KBM-7 (cell line): ENCODE results near the gene SLC6A6.

Source experiments
- DNase-seq: peaks from one replicate; pipeline ENCODE4 v3.0.0-alpha.2; 2015
- in situ Hi-C: fragments of 300-500 bp; cut with MboI; formaldehyde crosslinking; loops from 2 replicates; pipeline ENCODE4 v1.14.3; 2020; ENCODE audit warnings: low sequenced_read_pairs, low pct_unique_long_range_greater_than_20kb, mixed read lengths

The SLC6A6 gene

GRCh38 chr3:14472471-14473351, 70.3 kb downstream of the SLC6A6 start:
- no peak for DNase-seq
- in situ Hi-C loops, result no loop called here

GRCh38 chr3:14473411-14473891, 71.0 kb downstream of the SLC6A6 start:
- no peak for DNase-seq
- in situ Hi-C loops, result no loop called here

DNA sequence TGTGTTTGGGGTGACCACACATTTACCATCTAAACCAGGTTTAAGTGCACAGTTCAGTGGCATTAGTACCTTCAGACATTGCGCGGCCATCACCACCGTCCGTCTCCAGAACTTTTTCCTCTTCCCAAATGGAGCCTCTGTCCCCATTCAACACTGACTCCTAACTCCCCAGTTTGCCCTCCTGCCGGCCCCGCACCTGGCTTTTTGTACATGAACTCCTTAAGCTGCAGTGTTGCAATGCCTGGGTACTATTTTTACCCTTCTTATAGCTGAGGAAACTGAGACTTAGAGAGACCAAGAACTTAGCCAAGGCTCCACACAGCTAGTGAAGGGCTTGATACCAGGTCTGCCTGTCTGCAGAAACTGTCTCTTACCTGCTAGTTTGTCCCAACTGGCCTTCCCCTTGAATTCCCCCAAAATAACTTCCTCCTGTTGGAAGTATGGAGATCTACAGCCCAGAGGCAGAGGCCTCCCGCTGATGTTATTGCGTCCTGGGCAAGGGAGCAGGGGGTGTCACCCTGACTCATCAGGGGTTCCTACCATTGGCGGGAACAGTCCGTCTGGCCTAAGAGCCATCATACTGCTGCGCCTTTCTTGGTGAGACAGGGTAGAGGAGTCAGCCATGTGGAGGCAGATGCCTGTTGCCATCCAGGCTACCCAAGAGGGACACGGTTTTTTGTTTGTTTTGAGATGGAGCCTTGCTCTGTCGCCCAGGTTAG, 72.1 kb downstream of the SLC6A6 start:
- no peak for DNase-seq
- in situ Hi-C loops, result no loop called here

DNA sequence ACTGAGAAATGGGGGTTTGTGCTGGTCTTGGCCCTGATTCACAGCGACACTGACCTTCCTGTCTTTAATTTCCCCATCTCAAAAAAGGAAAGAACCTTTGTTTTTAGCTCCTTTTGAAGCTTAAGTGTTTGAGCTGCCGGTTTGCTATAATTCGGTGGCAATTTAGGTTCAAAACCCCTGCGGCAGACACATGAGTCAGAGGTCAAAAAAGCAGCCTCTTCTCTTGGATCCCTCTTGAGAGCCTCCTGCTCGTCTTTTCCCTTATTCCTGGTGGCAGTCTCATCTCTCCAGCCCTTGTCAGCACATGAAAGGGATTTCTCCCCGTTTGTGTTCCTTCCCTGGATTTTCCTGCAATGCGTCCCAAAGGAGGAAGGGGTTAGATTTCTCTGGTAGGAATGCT, 73.2 kb downstream of the SLC6A6 start:
- DNase-seq, result no peak
- in situ Hi-C loops, result no loop called here

- DNase-seq, result no peak
Observed at GRCh38 chr3:14476583-14477265, 74.3 kb downstream of the SLC6A6 start.

DNA sequence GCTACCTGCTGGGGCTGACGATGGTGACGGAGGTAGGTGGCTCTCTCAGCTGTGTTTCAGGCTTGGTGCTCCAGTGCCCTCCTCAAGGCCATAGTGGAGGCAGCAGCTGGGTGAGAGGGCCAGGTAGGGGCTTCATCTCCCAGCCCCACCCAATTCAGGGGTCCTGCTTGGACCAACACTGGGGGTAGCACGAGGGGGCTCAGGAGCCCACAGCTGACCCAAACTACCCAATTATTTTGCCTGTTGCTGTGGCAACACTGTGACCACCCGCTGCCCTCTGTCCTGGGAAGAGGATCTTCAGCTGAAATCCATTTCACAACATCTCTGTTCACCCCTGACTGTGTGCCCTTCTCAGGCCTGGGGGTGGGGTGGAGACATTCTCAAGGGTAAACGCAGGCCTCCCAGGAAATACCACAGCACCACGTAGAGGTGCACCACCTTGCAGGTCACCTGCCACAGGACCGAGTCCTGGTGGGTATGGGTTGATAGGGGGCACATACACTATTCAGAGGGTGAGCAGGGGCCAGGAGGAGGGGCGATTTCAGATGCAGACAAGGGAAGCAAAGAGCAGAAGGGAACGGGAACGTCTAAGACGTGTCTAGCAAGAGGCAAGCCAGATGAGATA, 75.0 kb downstream of the SLC6A6 start:
- no peak for DNase-seq
- in situ Hi-C loops, result no loop called here

More at GRCh38 chr3:14476583-14477265, 74.3 kb downstream of the SLC6A6 start:
- in situ Hi-C loops, result no loop called here

DNA sequence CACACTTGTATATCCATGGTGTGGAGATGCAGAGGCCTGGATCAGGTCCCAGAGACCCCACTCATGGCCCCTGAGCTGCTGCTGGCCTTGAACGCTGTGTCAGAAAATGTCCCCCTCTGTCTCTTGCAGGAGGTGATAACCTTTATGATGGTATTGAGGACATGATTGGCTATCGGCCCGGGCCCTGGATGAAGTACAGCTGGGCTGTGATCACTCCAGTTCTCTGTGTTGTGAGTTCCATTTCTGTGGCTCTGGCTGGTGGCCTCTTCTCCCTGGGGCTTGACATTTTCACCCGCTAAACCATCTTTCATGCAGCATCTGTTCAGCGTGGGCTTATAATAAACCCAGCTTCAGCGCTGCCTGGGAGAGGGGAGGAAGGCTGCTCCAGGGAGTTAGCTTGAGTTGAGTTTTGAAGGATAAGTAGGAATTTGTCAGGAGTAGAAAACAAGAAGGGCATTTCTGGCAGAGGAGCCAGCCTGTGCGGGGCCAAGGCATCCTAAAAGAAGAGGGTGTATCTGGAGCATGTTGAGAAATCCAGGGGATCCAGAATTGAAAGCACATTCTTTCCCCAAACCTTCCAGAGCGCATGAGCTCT, 76.6 kb downstream of the SLC6A6 start:
- no peak for DNase-seq
- in situ Hi-C loops, result no loop called here

- in situ Hi-C loops, result no loop called here
- DNase-seq, result no peak
Observed at GRCh38 chr3:14479591-14479990, 77.2 kb downstream of the SLC6A6 start.

DNA sequence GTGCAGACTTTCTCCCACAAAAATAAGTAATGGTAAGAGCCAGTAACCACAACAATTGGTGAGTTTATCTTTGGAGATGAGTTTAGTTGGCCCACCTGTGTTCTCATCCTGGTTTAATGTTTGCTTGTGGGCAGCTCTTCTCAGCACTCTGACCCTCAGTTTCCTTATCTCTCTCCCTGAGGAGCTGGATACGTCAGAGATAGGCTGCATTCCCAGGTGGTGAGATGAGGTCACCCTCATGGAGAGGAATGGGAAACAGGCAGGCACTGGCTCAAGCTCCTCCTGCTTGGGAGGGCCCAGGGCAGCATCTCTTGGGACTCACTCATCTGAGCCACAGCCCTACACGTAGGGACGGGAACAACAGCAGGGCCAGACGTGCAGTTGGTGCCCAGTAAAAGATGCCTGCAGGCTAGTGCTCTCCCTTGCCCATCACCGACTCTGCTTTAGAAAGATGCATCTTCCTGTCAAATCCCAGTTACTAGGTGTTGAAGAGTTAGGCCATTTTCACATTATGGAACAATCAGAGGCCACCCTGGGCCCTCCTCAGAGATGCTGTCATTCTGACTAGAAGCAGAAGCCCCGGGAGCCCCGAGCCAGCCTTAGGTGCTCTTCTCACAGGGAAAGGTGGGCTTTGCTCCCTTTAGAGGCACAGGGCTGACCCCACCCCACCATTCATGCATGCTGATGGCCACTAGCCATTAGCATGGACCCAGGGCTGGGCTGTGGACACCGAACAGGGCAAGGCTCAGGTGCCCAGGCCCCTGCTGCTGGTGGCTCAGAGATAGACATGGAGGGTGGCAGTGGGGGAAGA, 78.0 kb downstream of the SLC6A6 start:
- DNase-seq, result no peak
- in situ Hi-C loops, result no loop called here

DNA sequence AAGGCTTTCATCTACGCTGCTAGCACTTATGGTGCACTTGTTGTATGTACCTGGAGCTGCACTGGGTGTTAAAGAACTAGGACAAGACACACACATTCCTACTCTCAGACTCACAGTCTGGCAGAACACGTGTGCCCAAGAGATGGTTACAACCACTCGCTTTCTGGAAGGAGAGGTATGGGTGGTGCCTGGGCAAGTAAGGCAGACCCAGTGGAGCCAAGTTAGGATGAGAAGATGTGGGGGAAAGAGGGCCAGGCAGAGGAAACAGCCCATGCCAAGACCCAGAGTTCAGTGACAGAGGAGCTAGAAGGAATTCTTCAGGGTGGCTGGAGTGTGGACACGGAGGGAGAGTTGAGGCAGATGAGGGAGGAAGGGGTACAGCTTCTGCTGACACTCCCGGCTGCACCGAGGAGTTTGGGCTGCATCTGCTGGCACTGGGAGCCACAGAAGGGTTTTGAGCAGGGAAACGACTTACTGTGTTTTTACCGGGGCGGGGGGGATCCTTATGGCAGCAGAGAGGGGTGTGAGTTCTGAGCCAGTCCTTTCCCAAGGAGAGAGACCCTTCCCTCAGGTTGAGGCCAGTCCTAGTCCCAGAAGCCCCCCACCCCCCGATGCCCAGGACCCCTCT, 78.7 kb downstream of the SLC6A6 start:
- DNase-seq, result no peak
- in situ Hi-C loops, result no loop called here

DNA sequence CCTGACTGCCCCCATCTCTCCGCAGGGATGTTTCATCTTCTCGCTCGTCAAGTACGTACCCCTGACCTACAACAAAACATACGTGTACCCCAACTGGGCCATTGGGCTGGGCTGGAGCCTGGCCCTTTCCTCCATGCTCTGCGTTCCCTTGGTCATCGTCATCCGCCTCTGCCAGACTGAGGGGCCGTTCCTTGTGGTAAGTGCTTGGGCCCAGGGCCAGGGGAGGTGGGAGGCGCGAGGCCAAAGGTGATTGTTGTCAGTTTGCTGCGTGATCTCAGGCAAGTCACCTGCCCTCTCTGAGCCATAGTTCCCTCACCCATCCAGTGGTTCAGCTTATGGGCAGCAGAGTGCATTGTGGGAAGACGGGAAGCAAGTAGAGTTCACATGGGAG, 79.2 kb downstream of the SLC6A6 start:
- in situ Hi-C loops, result no loop called here
- DNase-seq, result no peak

GRCh38 chr3:14482271-14482721, 79.9 kb downstream of the SLC6A6 start:
- in situ Hi-C loops, result no loop called here
- DNase-seq, result no peak

DNA sequence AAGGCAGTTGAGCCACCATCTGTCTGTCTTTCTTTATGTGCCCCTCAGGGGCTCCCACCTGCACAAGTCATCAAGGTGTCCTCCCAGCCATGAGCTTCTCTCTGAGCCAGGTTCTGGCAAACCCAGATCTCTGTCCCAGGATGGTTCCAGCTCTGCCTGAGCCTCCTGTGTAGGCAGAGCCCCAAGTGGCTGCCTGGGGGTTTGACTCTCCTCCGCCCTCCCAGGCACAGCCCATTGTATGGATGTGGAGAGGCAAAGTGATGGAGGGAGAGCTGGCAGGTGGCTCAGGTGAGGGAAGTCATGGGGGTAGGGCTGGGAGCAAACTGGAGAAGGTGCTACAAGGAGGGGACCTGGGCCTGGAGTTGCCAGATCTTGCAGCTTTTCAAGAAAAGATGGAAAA, 80.9 kb downstream of the SLC6A6 start:
- in situ Hi-C loops, result no loop called here
- no peak for DNase-seq

DNA sequence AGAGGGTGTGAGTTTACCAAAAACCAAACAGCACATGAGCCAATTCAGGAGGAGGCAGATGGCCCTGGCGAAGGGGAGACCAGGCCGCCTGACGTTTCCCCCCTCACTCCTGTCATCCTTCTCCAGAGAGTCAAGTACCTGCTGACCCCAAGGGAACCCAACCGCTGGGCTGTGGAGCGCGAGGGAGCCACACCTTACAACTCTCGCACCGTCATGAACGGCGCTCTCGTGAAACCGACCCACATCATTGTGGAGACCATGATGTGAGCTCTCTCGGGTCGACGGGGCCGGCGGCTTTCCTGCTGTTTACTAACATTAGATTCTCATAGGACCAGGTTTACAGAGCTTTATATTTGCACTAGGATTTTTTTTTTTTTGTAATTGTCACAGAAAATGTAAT, 82.3 kb downstream of the SLC6A6 start:
- in situ Hi-C loops, result no loop called here
- no peak for DNase-seq

DNA sequence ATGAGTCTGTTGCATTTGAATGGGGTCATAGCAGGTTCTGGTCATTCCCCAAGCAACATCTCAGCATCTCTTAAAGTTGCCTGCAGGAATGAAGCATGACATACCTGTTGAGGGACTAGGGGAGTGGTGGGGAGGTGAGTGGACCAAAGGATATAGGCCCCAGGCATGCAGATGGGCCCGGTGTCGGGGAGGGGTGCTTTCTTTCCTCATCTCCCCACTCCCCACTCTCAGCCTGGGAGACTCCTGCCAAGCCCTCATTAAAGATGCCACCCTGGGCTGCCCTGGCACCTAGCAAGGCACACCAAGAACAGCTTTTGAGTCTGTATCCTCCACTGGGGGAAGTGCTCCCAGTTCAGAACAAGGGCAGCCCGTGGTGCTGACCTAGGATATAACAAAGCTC, 83.6 kb downstream of the SLC6A6 start:
- in situ Hi-C loops, result no loop called here
- no peak for DNase-seq

DNA sequence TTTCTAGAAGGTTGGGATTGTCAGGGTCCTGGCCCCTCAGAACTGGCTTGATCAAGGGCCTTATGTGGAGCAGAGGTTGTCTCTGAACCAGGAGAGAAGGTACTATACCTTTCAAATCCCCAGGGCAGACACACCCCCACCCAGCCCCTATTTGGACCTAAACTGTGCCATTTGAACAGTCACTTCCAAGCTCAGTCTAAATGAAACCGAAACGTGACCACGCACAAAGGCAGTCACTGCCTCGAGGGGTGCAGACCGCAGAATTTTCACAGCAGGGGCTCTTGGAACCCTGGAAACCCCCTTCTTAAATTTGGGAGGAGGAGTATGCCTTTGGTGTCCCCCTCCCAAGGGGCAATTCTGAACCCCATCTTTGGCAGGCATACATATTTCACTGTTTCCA, 84.1 kb downstream of the SLC6A6 start:
- DNase-seq, result no peak
- in situ Hi-C loops, result no loop called here

DNA sequence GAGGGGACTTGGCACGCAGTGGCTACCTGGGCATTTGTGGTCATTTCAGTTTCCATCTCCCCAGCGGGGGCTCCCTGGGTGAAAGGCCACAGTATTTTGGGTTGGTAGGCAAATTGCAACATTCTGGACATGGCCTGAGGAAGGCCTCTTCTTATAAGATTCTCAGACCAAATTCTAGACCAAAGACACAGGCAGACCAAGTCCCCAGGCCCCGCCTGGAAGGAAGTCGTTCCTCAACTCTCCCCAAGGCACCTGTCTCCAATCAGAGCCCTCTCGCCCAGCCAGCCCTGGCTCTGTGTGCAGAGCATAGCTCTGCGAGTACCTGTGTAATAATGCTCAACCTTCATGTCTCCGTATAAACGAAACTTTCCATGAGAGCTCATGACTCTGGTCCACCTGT, 84.7 kb downstream of the SLC6A6 start:
- in situ Hi-C loops, result no loop called here
- no peak for DNase-seq

DNA sequence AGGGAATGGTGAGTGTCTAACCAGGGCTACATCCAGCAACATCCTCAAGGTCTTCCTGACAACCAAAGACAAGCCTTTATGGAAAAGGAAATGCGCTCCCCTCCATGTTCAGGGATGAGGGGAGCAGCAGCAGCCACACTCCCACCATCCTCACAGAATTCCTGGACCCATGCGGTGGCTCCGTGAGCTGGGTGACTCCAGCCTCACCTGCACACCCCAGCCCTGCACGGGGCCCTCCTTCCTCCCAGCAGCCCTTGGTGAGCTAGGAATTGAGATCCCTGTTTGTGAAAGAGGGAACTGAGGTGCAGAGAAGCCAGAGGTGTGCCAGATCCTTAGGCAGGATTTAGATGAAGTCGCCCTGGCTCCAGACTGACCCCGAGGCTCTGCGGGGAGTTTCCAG, 85.4 kb downstream of the SLC6A6 start:
- in situ Hi-C loops, result no loop called here
- DNase-seq, result no peak
